Heart left ventricle (tissue), 16 donors: ENCODE measurements around the gene C16orf92. TPM values are rescaled to one million over a fixed set of nuclear protein-coding genes. Genes with fewer than 3 reads are reported as not detected.

Source experiments
- ATAC-seq, 4 donors: fragments of 200-7000 bp; cut with Tn5 transposase; one replicate each; pipeline ENCODE4 v1.9.1; 2020 to 2022; ENCODE audit warnings: moderate library complexity in 4 of 4, mild to moderate bottlenecking in 3 of 4, moderate number of reproducible peaks in 1 of 4
- DNase-seq, 5 donors: peaks; one replicate each; pipeline ENCODE4 v3.0.0-alpha.2; 2020
- H3K27ac ChIP-seq, 12 donors: fragments of 200-600 bp; sonication (generic) in 4 of 12; one replicate each; pipeline versions ENCODE4 v1.5.0 to v1.8.0; 2016 to 2022; ENCODE audit warnings: mild to moderate bottlenecking in 2 of 12
- H3K27me3 ChIP-seq, 9 donors: fragments of 200-600 bp; sonication (generic) in 2 of 9; one replicate each; pipeline versions ENCODE4 v1.5.1 to v1.8.0; 2016 to 2022; ENCODE audit warnings: mild to moderate bottlenecking in 3 of 9
- H3K36me3 ChIP-seq, 9 donors: fragments of 200-600 bp; sonication (generic) in 2 of 9; one replicate each; pipeline versions ENCODE4 v1.5.0 to v1.8.0; 2018 to 2022; ENCODE audit warnings: mild to moderate bottlenecking in 2 of 9
- H3K4me1 ChIP-seq, 12 donors: fragments of 200-600 bp; sonication (generic) in 4 of 12; one replicate each; pipeline versions ENCODE4 v1.5.0 to v1.8.0; 2016 to 2022; ENCODE audit warnings: mild to moderate bottlenecking in 3 of 12
- H3K4me3 ChIP-seq, 12 donors: fragments of 200-600 bp; sonication (generic) in 4 of 12; one replicate each; pipeline versions ENCODE4 v1.5.0 to v1.8.0; 2017 to 2022; ENCODE audit warnings: mild to moderate bottlenecking in 9 of 12, moderate library complexity in 4 of 12
- H3K9me3 ChIP-seq, 12 donors: fragments of 200-600 bp; sonication (generic) in 4 of 12; one replicate each; pipeline versions ENCODE4 v1.5.0 to v1.8.0; 2016 to 2022; ENCODE audit warnings: mild to moderate bottlenecking in 1 of 12
- CTCF ChIP-seq, 12 donors: fragments of 200-600 bp; sonication (generic) in 4 of 12; IDR thresholded peaks; one replicate each; pipeline versions ENCODE4 v1.5.0 to v1.8.0; 2018 to 2022; ENCODE audit warnings: antibody characterized with exemption in 12 of 12, mild to moderate bottlenecking in 5 of 12
- POLR2A ChIP-seq, 2 donors: fragments of 450-650 bp; IDR thresholded peaks; one replicate each; pipeline ENCODE4 v1.6.1; 2017; ENCODE audit warnings: antibody characterized with exemption in 2 of 2, mild to moderate bottlenecking in 2 of 2, moderate library complexity in 2 of 2
- WGBS, 4 donors: extraction: QIAGEN DNeasy Blood & Tissue Kit in 2 of 4; methylation state at CpG; one replicate each; pipeline versions ENCODE4 v1.1.5 to v1.1.7; 2013 to 2018; 5-methylcytosine and 5-hydroxymethylcytosine counted together
- intact Hi-C, 10 donors: fragments of 100-400 bp; cut with DNase I; formaldehyde crosslinking; loops; one replicate each; pipeline versions ENCODE4 v1.11.1 to v1.14.2; 2022
- polyA plus RNA-seq, 2 donors: library from polyadenylated mRNA; stranded (reverse); fragments of 200-250 nt; gene quantifications; one replicate each; pipeline ENCODE4 v1.2.3, GENCODE V29; 2013
- total RNA-seq, 9 donors: library from RNA; depleted of rRNA in 2 of 9; stranded (reverse); fragments of >200 nt in 2 of 9; fragmentation: NEBNext Ultra II Directional in 3 of 9; extraction: Animal tissue kit (Norgen Biotek cat#: 25700) in 3 of 9; gene quantifications; one replicate each; pipeline versions ENCODE4 v1.1.0 to v1.2.4, GENCODE V29; 2016 to 2023
- donor health status: ischemic (EF 13 %, LVEDD 7.1; RV severe dilation, severe dysfunction).
- donor health status: healthy with polysubstance abuse.
- donor health status: DM: no; HTN: yes; CAD: no.
- donor health status: DM: no; HTN: no; CAD: no.
- donor health status: ischemic (EF 25% LVEDD 6.9; RV normal size, moderate dysfunction).
- donor health status: ischemic (EF 25% LVEDD 5.7; RV mildly dilated, moderate dysfunction).
- donor health status: healthy.
- donor health status: DM: yes; HTN: yes; CAD: no.
- donor health status: ischemic (EF 35%, LVEDD 5.7; RV mildly dilated, moderate dysfunction).
- donor health status: nonischemic (EF 11% LVEDD 7.7; RV severe dilation, severe dysfunction).
- donor health status: DM: yes; HTN: yes; CAD: no.
- donor health status: PGD.
- donor health status: ischemic (EF 29% LVEDD 5.4; RV normal size, mild dysfunction).
- donor health status: nonischemic (EF 23%, LVEDD 6.1; RV moderate dilation, normal function).

The C16orf92 gene
- total and polyA plus RNA-seq, 11 donors = not detected

DNA sequence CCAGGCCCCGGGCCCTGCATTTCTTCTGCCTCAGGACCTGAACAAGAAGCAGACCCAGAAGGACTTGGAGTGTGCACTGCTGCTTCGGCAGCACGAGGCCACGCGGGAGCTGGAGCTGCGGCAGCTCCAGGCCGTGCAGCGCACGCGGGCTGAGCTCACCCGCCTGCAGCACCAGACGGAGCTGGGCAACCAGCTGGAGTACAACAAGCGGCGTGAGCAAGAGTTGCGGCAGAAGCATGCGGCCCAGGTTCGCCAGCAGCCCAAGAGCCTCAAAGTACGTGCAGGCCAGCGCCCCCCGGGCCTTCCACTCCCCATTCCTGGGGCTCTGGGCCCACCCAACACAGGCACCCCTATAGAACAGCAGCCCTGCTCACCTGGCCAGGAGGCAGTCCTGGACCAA lies 36.8 kb upstream of the C16orf92 start:
- no peaks in the 10 kb centered on the region for H3K4me1 ChIP-seq
- no peak for ATAC-seq
- 83 to 94% (median 93%) methylated on average over 5 to 20 of the region's 20 CpGs for WGBS, 4 donors
- no peaks in the 10 kb centered on the region for H3K9me3 ChIP-seq
- H3K36me3 ChIP-seq = peaks cover 6 to 100% (median 100%) of the 10 kb centered on the region in 9 donors
- H3K4me3 ChIP-seq = no peak overlapping the region
- peak in 1 of 5 donors; percentile 19 for DNase-seq
- TF ChIP-seq CTCF (IDR thresholded peaks at IDR 0.05) (no peak), POLR2A (IDR thresholded peaks at IDR 0.05) (no peak)
- intact Hi-C loops = no loop called here
- no peaks in the 10 kb centered on the region for H3K27me3 ChIP-seq
- no peak overlapping the region for H3K27ac ChIP-seq

GRCh38 chr16:29986931-29987330 lies 36.1 kb upstream of the C16orf92 start:
- intact Hi-C loops = no loop called here
- Histone ChIP-seq H3K9me3 (no peaks in the 10 kb centered on the region), H3K4me1 (peaks cover 0 to 2% (median 0%) of the 10 kb centered on the region in 12 donors), H3K27me3 (no peaks in the 10 kb centered on the region), H3K36me3 (peaks cover 6 to 100% (median 100%) of the 10 kb centered on the region in 9 donors), H3K27ac (no peak overlapping the region), H3K4me3 (no peak overlapping the region)
- ATAC-seq (no peak), DNase-seq (peak in 1 of 5 donors; percentile 11)
- TF ChIP-seq POLR2A (IDR thresholded peaks at IDR 0.05) (no peak), CTCF (IDR thresholded peaks at IDR 0.05) (no peak)
- WGBS, 4 donors = 85 to 94% (median 92%) methylated on average over 5 of the region's 5 CpGs

- peaks cover 6 to 100% (median 99%) of the 10 kb centered on the region in 9 donors for H3K36me3 ChIP-seq
- DNase-seq = peak in 2 of 5 donors; percentile 21 to 25
- intact Hi-C loops = no loop called here
- ATAC-seq = no peak
- TF ChIP-seq CTCF (IDR thresholded peaks at IDR 0.05) = no peak
- no peak for TF ChIP-seq POLR2A (IDR thresholded peaks at IDR 0.05)
- no peak overlapping the region for H3K27ac ChIP-seq
- no peaks in the 10 kb centered on the region for H3K9me3 ChIP-seq
- H3K4me3 ChIP-seq = no peak overlapping the region
- peaks cover 0 to 8% (median 0%) of the 10 kb centered on the region in 12 donors for H3K4me1 ChIP-seq
- WGBS, 4 donors = 87 to 98% (median 94%) methylated on average over 18 to 35 of the region's 35 CpGs
- no peaks in the 10 kb centered on the region for H3K27me3 ChIP-seq
Observed at GRCh38 chr16:29987371-29988085, 35.5 kb upstream of the C16orf92 start.

GRCh38 chr16:29988346-29989075 lies 34.5 kb upstream of the C16orf92 start:
- peaks cover 6 to 100% (median 99%) of the 10 kb centered on the region in 9 donors for H3K36me3 ChIP-seq
- 88 to 89% (median 88%) methylated on average over 16 to 17 of the region's 17 CpGs for WGBS, 4 donors

More at GRCh38 chr16:29988346-29989075, 34.5 kb upstream of the C16orf92 start:
- Histone ChIP-seq H3K9me3 (no peaks in the 10 kb centered on the region), H3K27me3 (no peaks in the 10 kb centered on the region), H3K4me1 (peaks cover 0 to 9% (median 0%) of the 10 kb centered on the region in 12 donors), H3K4me3 (no peak overlapping the region), H3K27ac (no peak overlapping the region)
- no peak for TF ChIP-seq POLR2A (IDR thresholded peaks at IDR 0.05)
- TF ChIP-seq CTCF (IDR thresholded peaks at IDR 0.05) = no peak
- ATAC-seq (no peak), DNase-seq (peak in 1 of 5 donors; percentile 11)
- intact Hi-C loops = no loop called here
